K562 (cell line): ENCODE data around the gene LRRK1. TPM values are rescaled to one million over a fixed set of nuclear protein-coding genes. Genes with fewer than 3 reads are reported as not detected.

Experiments used
- ETV5 ChIP-seq: sonication (generic); formaldehyde crosslinking; IDR thresholded peaks from 2 replicates; pipeline ENCODE4 v1.4.0; 2020; ENCODE audit warnings: low read depth, mild to moderate bottlenecking, missing genetic modification reagents
- EZH2 ChIP-seq: IDR thresholded peaks from 2 replicates; pipeline ENCODE4 v1.6.1; 2012; ENCODE audit warnings: low read depth, mild to moderate bottlenecking, inconsistent platforms, low read length, borderline replicate concordance
- FIP1L1 ChIP-seq: fragments of 200-400 bp; formaldehyde crosslinking; IDR thresholded peaks from 2 replicates; pipeline ENCODE4 v1.6.1; 2018; ENCODE audit warnings: mild to moderate bottlenecking, low read depth, low read length; ENCODE audit not compliant: poor library complexity, severe bottlenecking
- FOXJ2 ChIP-seq: fragments of 200-800 bp; sonication (Bioruptor generic); IDR thresholded peaks from 2 replicates; pipeline ENCODE4 v1.6.1; 2016; ENCODE audit warnings: missing genetic modification characterization, missing compliant biosample characterization
- HDAC3 ChIP-seq: fragments of 450-650 bp; IDR thresholded peaks from 2 replicates; pipeline ENCODE4 v1.6.1; 2018; ENCODE audit warnings: borderline replicate concordance, mild to moderate bottlenecking, moderate library complexity; ENCODE audit not compliant: partially characterized antibody
- KDM2B ChIP-seq: fragments of 250-450 bp; sonication (Bioruptor Pico); IDR thresholded peaks from 2 replicates; pipeline ENCODE4 v1.8.0; 2021; ENCODE audit warnings: mild to moderate bottlenecking, moderate library complexity
- MYC ChIP-seq, 2 experiments: fragments of 250-450 bp in 1 of 2; sonication (Bioruptor Pico) in 1 of 2; IDR thresholded peaks; 2 replicates each; pipeline versions ENCODE4 v1.5.1 to v1.6.1; 2012 to 2021; ENCODE audit warnings: low read depth in 2 of 2, borderline replicate concordance in 1 of 2, improper control_type of control experiment in 1 of 2, low read length in 1 of 2, mild to moderate bottlenecking in 1 of 2, moderate library complexity in 1 of 2
- POLR3G ChIP-seq: IDR thresholded peaks from 2 replicates; pipeline ENCODE4 v1.6.1; 2011; ENCODE audit not compliant: insufficient read length, insufficient replicate concordance; ENCODE audit errors: extremely low read depth
- SMARCC2 ChIP-seq: fragments of 450-650 bp; IDR thresholded peaks from 2 replicates; pipeline ENCODE4 v1.6.1; 2017; ENCODE audit warnings: antibody characterized with exemption, moderate library complexity, mild to moderate bottlenecking, low read depth
- U2AF2 ChIP-seq: fragments of 200-400 bp; formaldehyde crosslinking; optimal IDR thresholded peaks from 2 replicates; pipeline ENCODE3; 2017; ENCODE audit warnings: low read depth, mild to moderate bottlenecking, low read length
- ZNF184 ChIP-seq: sonication (generic); formaldehyde crosslinking; IDR thresholded peaks from 2 replicates; pipeline ENCODE4 v1.5.0; 2020; ENCODE audit warnings: missing genetic modification reagents
- ZNF197 ChIP-seq: fragments of 200-800 bp; sonication (Bioruptor generic); IDR thresholded peaks from 2 replicates; pipeline ENCODE4 v1.6.1; 2016; ENCODE audit warnings: low read depth, missing genetic modification characterization, missing compliant biosample characterization
- ZNF644 ChIP-seq: fragments of 200-800 bp; sonication (Bioruptor generic); IDR thresholded peaks from 2 replicates; pipeline ENCODE4 v1.6.1; 2016; ENCODE audit warnings: low read depth, missing genetic modification characterization, missing compliant biosample characterization
- polyA plus RNA-seq, 8 experiments: library from polyadenylated mRNA; depleted of rRNA in 4 of 8; stranded (reverse) in 5 of 8; unstranded in 3 of 8; fragments of >200 nt; fragmentation: Nextera tagmentation in 2 of 8; fragmentation: Illumina TruSeq in 1 of 8; extraction: Ambion mirVana in 2 of 8; extraction: Trizol in 1 of 8; gene quantifications; 2 replicates each; pipeline versions ENCODE4 v1.2.1 to v1.2.3, GENCODE V29; 2011 to 2014; ENCODE audit warnings: inconsistent platforms in 1 of 8, missing spikeins in 1 of 8
- total RNA-seq, 7 experiments: library from RNA; depleted of rRNA in 6 of 7; stranded (reverse); fragments of >200 nt in 6 of 7; fragmentation: Illumina TruSeq in 2 of 7; extraction: Trizol in 2 of 7; gene quantifications; 2 replicates each; pipeline versions ENCODE4 v1.2.1 to v1.2.3, GENCODE V29; 2011 to 2021; ENCODE audit warnings: low replicate concordance in 1 of 7
- TF ChIP-seq, protein P1 (sequence below): fragments of 450-650 bp; IDR thresholded peaks from 2 replicates; pipeline ENCODE4 v1.6.1; 2018; ENCODE audit warnings: mild to moderate bottlenecking, low read depth; ENCODE audit not compliant: partially characterized antibody
- TF ChIP-seq, protein P2 (sequence below): fragments of 200-800 bp; sonication (Bioruptor generic); IDR thresholded peaks from 2 replicates; pipeline ENCODE4 v1.6.1; 2016; ENCODE audit warnings: missing genetic modification characterization, missing compliant biosample characterization
- TF ChIP-seq, protein P3 (sequence below): sonication (generic); formaldehyde crosslinking; IDR thresholded peaks from 2 replicates; pipeline ENCODE4 v1.8.1; 2023; ENCODE audit warnings: mild to moderate bottlenecking, missing genetic modification reagents, moderate library complexity
- TF ChIP-seq, protein P4 (sequence below): sonication (generic); formaldehyde crosslinking; IDR thresholded peaks from 2 replicates; pipeline ENCODE4 v1.8.0; 2022; ENCODE audit warnings: missing genetic modification reagents, mild to moderate bottlenecking, moderate library complexity, borderline replicate concordance

Gene LRRK1
- total and polyA plus RNA-seq, 9 of the 15 experiments (the other 6 are each of a cell fraction or from before 2014, with no cell fraction given), result 0.01 to 1.5 (median 0.11) TPM

DNA sequence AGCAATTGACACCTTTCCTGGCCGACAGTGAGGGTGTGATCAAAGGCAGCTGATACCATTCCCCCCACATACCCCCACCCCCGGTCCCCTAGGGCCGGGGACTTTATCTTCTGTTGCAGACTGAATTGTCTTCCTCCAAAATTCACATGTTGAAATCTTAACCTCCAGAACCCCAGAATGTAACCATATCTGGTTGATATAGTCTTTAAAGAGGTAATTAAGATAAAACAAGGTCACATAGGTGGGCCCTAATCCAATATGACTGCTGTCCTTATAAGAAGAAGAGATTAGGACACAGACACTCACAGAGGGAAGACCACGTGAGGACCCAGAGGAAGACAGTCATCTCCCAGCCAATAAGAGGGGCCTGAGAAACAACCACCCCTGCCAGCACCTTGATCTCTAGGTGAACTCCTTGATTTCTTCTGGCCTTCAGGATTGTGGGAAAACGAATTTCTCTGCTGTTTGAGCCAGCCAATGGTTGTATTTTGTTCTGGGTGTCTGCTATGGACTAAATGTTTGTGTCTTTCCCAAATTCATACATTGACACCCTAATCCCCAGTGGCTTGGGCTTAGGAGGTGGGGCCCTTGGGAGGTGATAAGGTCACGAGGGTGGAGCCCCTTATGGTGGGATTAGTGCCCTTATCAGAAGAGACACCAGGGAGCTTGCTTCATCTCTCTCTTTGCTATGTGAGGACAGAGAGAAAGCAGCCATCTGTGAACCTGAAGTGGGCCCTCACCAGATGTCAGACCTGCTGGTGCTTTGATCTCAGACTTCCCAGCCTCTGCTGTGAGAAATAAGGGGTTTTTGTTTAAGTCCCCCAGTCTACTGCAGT lies 188.7 kb downstream of the LRRK1 start (continued):
- TF ChIP-seq ZNF644 (tag) (no peak), ZNF197 (no peak), FOXJ2 (no peak), POLR3G (no peak), KDM2B (no peak), HDAC3 (peak; percentile 69), EZH2 (no peak), ZNF184 (CRISPR knock-in tag) (no peak), U2AF2 (no peak), FIP1L1 (no peak), SMARCC2 (no peak), ETV5 (no peak), MYC (IDR thresholded peaks at IDR 0.05; ENCODE audit: low read depth, low read length) (no peak), MYC (CRISPR knock-in tag; IDR thresholded peaks at IDR 0.05; ENCODE audit: borderline replicate concordance, low read depth) (no peak)
- TF ChIP-seq, protein P1, sequence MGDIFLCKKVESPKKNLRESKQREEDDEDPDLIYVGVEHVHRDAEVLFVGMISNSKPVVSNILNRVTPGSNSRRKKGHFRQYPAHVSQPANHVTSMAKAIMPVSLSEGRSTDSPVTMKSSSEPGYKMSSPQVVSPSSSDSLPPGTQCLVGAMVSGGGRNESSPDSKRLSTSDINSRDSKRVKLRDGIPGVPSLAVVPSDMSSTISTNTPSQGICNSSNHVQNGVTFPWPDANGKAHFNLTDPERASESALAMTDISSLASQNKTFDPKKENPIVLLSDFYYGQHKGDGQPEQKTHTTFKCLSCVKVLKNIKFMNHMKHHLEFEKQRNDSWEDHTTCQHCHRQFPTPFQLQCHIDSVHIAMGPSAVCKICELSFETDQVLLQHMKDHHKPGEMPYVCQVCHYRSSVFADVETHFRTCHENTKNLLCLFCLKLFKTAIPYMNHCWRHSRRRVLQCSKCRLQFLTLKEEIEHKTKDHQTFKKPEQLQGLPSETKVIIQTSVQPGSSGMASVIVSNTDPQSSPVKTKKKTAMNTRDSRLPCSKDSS, result no peak
- TF ChIP-seq, protein P2, sequence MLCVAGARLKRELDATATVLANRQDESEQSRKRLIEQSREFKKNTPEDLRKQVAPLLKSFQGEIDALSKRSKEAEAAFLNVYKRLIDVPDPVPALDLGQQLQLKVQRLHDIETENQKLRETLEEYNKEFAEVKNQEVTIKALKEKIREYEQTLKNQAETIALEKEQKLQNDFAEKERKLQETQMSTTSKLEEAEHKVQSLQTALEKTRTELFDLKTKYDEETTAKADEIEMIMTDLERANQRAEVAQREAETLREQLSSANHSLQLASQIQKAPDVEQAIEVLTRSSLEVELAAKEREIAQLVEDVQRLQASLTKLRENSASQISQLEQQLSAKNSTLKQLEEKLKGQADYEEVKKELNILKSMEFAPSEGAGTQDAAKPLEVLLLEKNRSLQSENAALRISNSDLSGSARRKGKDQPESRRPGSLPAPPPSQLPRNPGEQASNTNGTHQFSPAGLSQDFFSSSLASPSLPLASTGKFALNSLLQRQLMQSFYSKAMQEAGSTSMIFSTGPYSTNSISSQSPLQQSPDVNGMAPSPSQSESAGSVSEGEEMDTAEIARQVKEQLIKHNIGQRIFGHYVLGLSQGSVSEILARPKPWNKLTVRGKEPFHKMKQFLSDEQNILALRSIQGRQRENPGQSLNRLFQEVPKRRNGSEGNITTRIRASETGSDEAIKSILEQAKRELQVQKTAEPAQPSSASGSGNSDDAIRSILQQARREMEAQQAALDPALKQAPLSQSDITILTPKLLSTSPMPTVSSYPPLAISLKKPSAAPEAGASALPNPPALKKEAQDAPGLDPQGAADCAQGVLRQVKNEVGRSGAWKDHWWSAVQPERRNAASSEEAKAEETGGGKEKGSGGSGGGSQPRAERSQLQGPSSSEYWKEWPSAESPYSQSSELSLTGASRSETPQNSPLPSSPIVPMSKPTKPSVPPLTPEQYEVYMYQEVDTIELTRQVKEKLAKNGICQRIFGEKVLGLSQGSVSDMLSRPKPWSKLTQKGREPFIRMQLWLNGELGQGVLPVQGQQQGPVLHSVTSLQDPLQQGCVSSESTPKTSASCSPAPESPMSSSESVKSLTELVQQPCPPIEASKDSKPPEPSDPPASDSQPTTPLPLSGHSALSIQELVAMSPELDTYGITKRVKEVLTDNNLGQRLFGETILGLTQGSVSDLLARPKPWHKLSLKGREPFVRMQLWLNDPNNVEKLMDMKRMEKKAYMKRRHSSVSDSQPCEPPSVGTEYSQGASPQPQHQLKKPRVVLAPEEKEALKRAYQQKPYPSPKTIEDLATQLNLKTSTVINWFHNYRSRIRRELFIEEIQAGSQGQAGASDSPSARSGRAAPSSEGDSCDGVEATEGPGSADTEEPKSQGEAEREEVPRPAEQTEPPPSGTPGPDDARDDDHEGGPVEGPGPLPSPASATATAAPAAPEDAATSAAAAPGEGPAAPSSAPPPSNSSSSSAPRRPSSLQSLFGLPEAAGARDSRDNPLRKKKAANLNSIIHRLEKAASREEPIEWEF (CRISPR knock-in tag), result no peak
- TF ChIP-seq, protein P3, sequence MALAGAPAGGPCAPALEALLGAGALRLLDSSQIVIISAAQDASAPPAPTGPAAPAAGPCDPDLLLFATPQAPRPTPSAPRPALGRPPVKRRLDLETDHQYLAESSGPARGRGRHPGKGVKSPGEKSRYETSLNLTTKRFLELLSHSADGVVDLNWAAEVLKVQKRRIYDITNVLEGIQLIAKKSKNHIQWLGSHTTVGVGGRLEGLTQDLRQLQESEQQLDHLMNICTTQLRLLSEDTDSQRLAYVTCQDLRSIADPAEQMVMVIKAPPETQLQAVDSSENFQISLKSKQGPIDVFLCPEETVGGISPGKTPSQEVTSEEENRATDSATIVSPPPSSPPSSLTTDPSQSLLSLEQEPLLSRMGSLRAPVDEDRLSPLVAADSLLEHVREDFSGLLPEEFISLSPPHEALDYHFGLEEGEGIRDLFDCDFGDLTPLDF (CRISPR knock-in tag), result no peak
- TF ChIP-seq, protein P4, sequence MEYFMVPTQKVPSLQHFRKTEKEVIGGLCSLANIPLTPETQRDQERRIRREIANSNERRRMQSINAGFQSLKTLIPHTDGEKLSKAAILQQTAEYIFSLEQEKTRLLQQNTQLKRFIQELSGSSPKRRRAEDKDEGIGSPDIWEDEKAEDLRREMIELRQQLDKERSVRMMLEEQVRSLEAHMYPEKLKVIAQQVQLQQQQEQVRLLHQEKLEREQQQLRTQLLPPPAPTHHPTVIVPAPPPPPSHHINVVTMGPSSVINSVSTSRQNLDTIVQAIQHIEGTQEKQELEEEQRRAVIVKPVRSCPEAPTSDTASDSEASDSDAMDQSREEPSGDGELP (CRISPR knock-in tag), result peak; percentile 13; the same call in 1 of the 2 replicates
